Activated naive CD8-positive, alpha-beta T cell treated with anti-CD3 and anti-CD28 coated beads, Interleukin-2, amount 10 ng/mL, durations not matched to agents 7 days and 5 days (primary cell): ENCODE measurements around the gene FILIP1L. TPM values are rescaled to one million over a fixed set of nuclear protein-coding genes. Genes with fewer than 3 reads are reported as not detected.

Experiments
- ATAC-seq: fragments of 150-1000 bp; cut with Tn5 transposase; one replicate; pipeline ENCODE4 v1.10.0; 2021; ENCODE audit warnings: low read depth, moderate library complexity
- POLR2A ChIA-PET: fragments of 350-600 bp; sonication (Branson Sonifier 250); formaldehyde crosslinking; loops from one replicate; lab custom pipeline; 2021; ENCODE audit warnings: antibody characterized with exemption; lab: Charles Lee
- DNase-seq: peaks from one replicate; pipeline ENCODE4 v3.0.0; 2021
- H3K27ac Mint-ChIP-seq: one replicate; pipeline ENCODE4 v1.8.0; 2022; ENCODE audit warnings: mild to moderate bottlenecking, mixed read lengths
- H3K27me3 Mint-ChIP-seq: one replicate; pipeline ENCODE4 v1.8.0; 2022; ENCODE audit warnings: mild to moderate bottlenecking, moderate library complexity, mixed read lengths
- H3K36me3 Mint-ChIP-seq: one replicate; pipeline ENCODE4 v1.8.0; 2021; ENCODE audit warnings: mild to moderate bottlenecking, mixed read lengths
- H3K4me1 Mint-ChIP-seq: one replicate; pipeline ENCODE4 v1.8.0; 2021; ENCODE audit warnings: mixed read lengths
- H3K4me3 Mint-ChIP-seq: one replicate; pipeline ENCODE4 v1.8.0; 2022; ENCODE audit warnings: mild to moderate bottlenecking, moderate library complexity, mixed read lengths
- H3K9me3 Mint-ChIP-seq: one replicate; pipeline ENCODE4 v1.8.0; 2021; ENCODE audit warnings: mixed read lengths
- total RNA-seq, 2 experiments: library from RNA; stranded (reverse); gene quantifications; one replicate each; pipeline ENCODE4 v1.2.3, GENCODE V29; 2021

Gene FILIP1L
- total RNA-seq, 2 experiments from 2014 or later, result 2.0 to 2.4 TPM

GRCh38 chr3:100073714-100074307, 40.5 kb downstream of the FILIP1L start:
- POLR2A ChIA-PET, result interaction anchor here (0.7 to 4.6 kb wide), 6 partner anchors 16 to 187 kb away, joined by 3 to 42 read pairs (median 8); partner anchors contain the start of gene TBC1D23
- peaks cover 42% of the 10 kb centered on the region for H3K36me3 Mint-ChIP-seq
- H3K4me1 Mint-ChIP-seq, result peaks cover 69% of the 10 kb centered on the region
- DNase-seq (peak; percentile 43), ATAC-seq (peak; percentile 43)
- peaks cover 3% of the 10 kb centered on the region for H3K9me3 Mint-ChIP-seq
- peak overlapping the region; percentile 90 for H3K27ac Mint-ChIP-seq
- H3K4me3 Mint-ChIP-seq, result peak overlapping the region; percentile 75
- H3K27me3 Mint-ChIP-seq, result no peaks in the 10 kb centered on the region

- H3K27ac Mint-ChIP-seq, result peak overlapping the region; percentile 90
- no peaks in the 10 kb centered on the region for H3K27me3 Mint-ChIP-seq
- H3K9me3 Mint-ChIP-seq, result peaks cover 4% of the 10 kb centered on the region
- POLR2A ChIA-PET, result interaction anchor here (1.1 to 4.6 kb wide), 7 partner anchors 13 to 187 kb away, joined by 3 to 42 read pairs (median 7); partner anchors contain the start of gene TBC1D23
- peak overlapping the region; percentile 75 for H3K4me3 Mint-ChIP-seq
- DNase-seq, result no peak
- H3K36me3 Mint-ChIP-seq, result peaks cover 41% of the 10 kb centered on the region
- ATAC-seq, result peak; percentile 3
- H3K4me1 Mint-ChIP-seq, result peaks cover 71% of the 10 kb centered on the region
These were observed 41.1 kb downstream of the FILIP1L start for GRCh38 chr3:100073049-100073713.

GRCh38 chr3:100072326-100073048, 41.8 kb downstream of the FILIP1L start:
- POLR2A ChIA-PET, result interaction anchor here (0.8 to 4.6 kb wide), 7 partner anchors 10 to 328 kb away, joined by 3 to 42 read pairs (median 5); partner anchors contain the start of genes LNP1, TBC1D23 and TOMM70
- peak; percentile 79 for ATAC-seq
- Mint-ChIP-seq H3K27me3 (no peaks in the 10 kb centered on the region), H3K36me3 (peaks cover 41% of the 10 kb centered on the region), H3K9me3 (peaks cover 4% of the 10 kb centered on the region), H3K4me3 (peak overlapping the region; percentile 75), H3K27ac (peak overlapping the region; percentile 90), H3K4me1 (peaks cover 71% of the 10 kb centered on the region)
- DNase-seq, result no peak

GRCh38 chr3:100069472-100069871, 44.8 kb downstream of the FILIP1L start:
- Mint-ChIP-seq H3K27me3 (no peaks in the 10 kb centered on the region), H3K4me1 (peaks cover 47% of the 10 kb centered on the region), H3K9me3 (peaks cover 4% of the 10 kb centered on the region), H3K27ac (peak overlapping the region; percentile 75), H3K4me3 (no peak overlapping the region), H3K36me3 (peaks cover 30% of the 10 kb centered on the region)
- DNase-seq (no peak), ATAC-seq (no peak)
- POLR2A ChIA-PET, result interaction anchor here (1.1 to 1.5 kb wide), 2 partner anchors 185 to 191 kb away, joined by 4 to 13 read pairs; partner anchors contain the start of gene TBC1D23

- H3K4me3 Mint-ChIP-seq, result peak overlapping the region; percentile 45
- peaks cover 30% of the 10 kb centered on the region for H3K36me3 Mint-ChIP-seq
- no peaks in the 10 kb centered on the region for H3K27me3 Mint-ChIP-seq
- DNase-seq (peak; percentile 79), ATAC-seq (peak; percentile 59)
- H3K9me3 Mint-ChIP-seq, result peaks cover 4% of the 10 kb centered on the region
- H3K4me1 Mint-ChIP-seq, result peaks cover 48% of the 10 kb centered on the region
- POLR2A ChIA-PET, result interaction anchor here (1.1 to 1.5 kb wide), 2 partner anchors 185 to 192 kb away, joined by 4 to 13 read pairs; partner anchors contain the start of gene TBC1D23
- H3K27ac Mint-ChIP-seq, result peak overlapping the region; percentile 75
These were observed 45.5 kb downstream of the FILIP1L start for GRCh38 chr3:100068826-100069225.

GRCh38 chr3:100067589-100067988, 46.7 kb downstream of the FILIP1L start:
- peaks cover 39% of the 10 kb centered on the region for H3K4me1 Mint-ChIP-seq
- DNase-seq (no peak), ATAC-seq (no peak)
- H3K27me3 Mint-ChIP-seq, result no peaks in the 10 kb centered on the region
- H3K9me3 Mint-ChIP-seq, result peaks cover 4% of the 10 kb centered on the region
- H3K36me3 Mint-ChIP-seq, result peaks cover 32% of the 10 kb centered on the region
- no peak overlapping the region for H3K4me3 Mint-ChIP-seq
- no peak overlapping the region for H3K27ac Mint-ChIP-seq
- POLR2A ChIA-PET, result no interaction called here

GRCh38 chr3:100063929-100064461, 50.3 kb downstream of the FILIP1L start:
- Mint-ChIP-seq H3K36me3 (peaks cover 11% of the 10 kb centered on the region), H3K27me3 (no peaks in the 10 kb centered on the region), H3K27ac (no peak overlapping the region), H3K4me3 (no peak overlapping the region), H3K9me3 (peaks cover 2% of the 10 kb centered on the region), H3K4me1 (peaks cover 26% of the 10 kb centered on the region)
- ATAC-seq (no peak), DNase-seq (no peak)
- POLR2A ChIA-PET, result interaction anchor here (0.7 to 0.9 kb wide), 3 partner anchors 27 to 213 kb away, joined by 3 to 4 read pairs (median 3); no protein-coding TSS in a partner anchor

GRCh38 chr3:100062665-100063064, 51.6 kb downstream of the FILIP1L start:
- no peak overlapping the region for H3K27ac Mint-ChIP-seq
- DNase-seq, result no peak
- ATAC-seq, result no peak
- POLR2A ChIA-PET, result interaction anchor here (1.1 kb wide), 1 partner anchor 15 kb away, joined by 6 read pairs; no protein-coding TSS in a partner anchor
- H3K36me3 Mint-ChIP-seq, result peaks cover 8% of the 10 kb centered on the region
- H3K27me3 Mint-ChIP-seq, result no peaks in the 10 kb centered on the region
- no peaks in the 10 kb centered on the region for H3K9me3 Mint-ChIP-seq
- H3K4me1 Mint-ChIP-seq, result peaks cover 22% of the 10 kb centered on the region
- H3K4me3 Mint-ChIP-seq, result no peak overlapping the region

- H3K4me1 Mint-ChIP-seq, result peaks cover 22% of the 10 kb centered on the region
- peak; percentile 81 for ATAC-seq
- peaks cover 8% of the 10 kb centered on the region for H3K36me3 Mint-ChIP-seq
- peak overlapping the region; percentile 0 for H3K4me3 Mint-ChIP-seq
- no peaks in the 10 kb centered on the region for H3K27me3 Mint-ChIP-seq
- H3K9me3 Mint-ChIP-seq, result no peaks in the 10 kb centered on the region
- DNase-seq, result no peak
- POLR2A ChIA-PET, result interaction anchor here (1.1 kb wide), 1 partner anchor 12 kb away, joined by 3 read pairs; no protein-coding TSS in a partner anchor
- H3K27ac Mint-ChIP-seq, result peak overlapping the region; percentile 30
These were observed 53.4 kb downstream of the FILIP1L start for GRCh38 chr3:100060685-100061484.

GRCh38 chr3:100059472-100059871, 54.8 kb downstream of the FILIP1L start:
- ATAC-seq (no peak), DNase-seq (no peak)
- H3K9me3 Mint-ChIP-seq, result no peaks in the 10 kb centered on the region
- peaks cover 10% of the 10 kb centered on the region for H3K36me3 Mint-ChIP-seq
- peaks cover 22% of the 10 kb centered on the region for H3K4me1 Mint-ChIP-seq
- no peak overlapping the region for H3K4me3 Mint-ChIP-seq
- H3K27ac Mint-ChIP-seq, result no peak overlapping the region
- POLR2A ChIA-PET, result no interaction called here
- no peaks in the 10 kb centered on the region for H3K27me3 Mint-ChIP-seq

GRCh38 chr3:100057716-100058575, 56.4 kb downstream of the FILIP1L start:
- H3K4me3 Mint-ChIP-seq, result no peak overlapping the region
- H3K4me1 Mint-ChIP-seq, result peaks cover 15% of the 10 kb centered on the region
- no peak overlapping the region for H3K27ac Mint-ChIP-seq
- H3K36me3 Mint-ChIP-seq, result peaks cover 12% of the 10 kb centered on the region
- no peak for ATAC-seq
- POLR2A ChIA-PET, result no interaction called here
- DNase-seq, result no peak
- H3K9me3 Mint-ChIP-seq, result no peaks in the 10 kb centered on the region
- no peaks in the 10 kb centered on the region for H3K27me3 Mint-ChIP-seq
